HL-60 (cell line): ENCODE data around the gene PIEZO1.
"Not testable (repeated sequence)": the region's sequence is repeated elsewhere in the genome, so short reads cannot be mapped to it uniquely, and the experiment has no call there.

Source experiments
- CTCF ChIP-seq: IDR thresholded peaks from one replicate; pipeline ENCODE4 v1.5.1; 2011; ENCODE audit warnings: low read length, control low read depth, inconsistent platforms; ENCODE audit not compliant: insufficient read depth
- REST ChIP-seq: IDR thresholded peaks from 2 replicates; pipeline ENCODE4 v1.6.1; 2012; ENCODE audit warnings: low read depth; ENCODE audit not compliant: insufficient replicate concordance
- SPI1 ChIP-seq: IDR thresholded peaks from 2 replicates; pipeline ENCODE4 v1.6.1; 2012; ENCODE audit warnings: low read depth, mild to moderate bottlenecking, borderline replicate concordance

- TF ChIP-seq CTCF, SPI1, REST: not testable (repeated sequence)
Measured at GRCh38 chr16:88771781-88772180, 13.2 kb downstream of the PIEZO1 start.
